ENCODE measurements around the gene DOK5.
"Not testable (repeated sequence)": the region's sequence is repeated elsewhere in the genome, so short reads cannot be mapped to it uniquely, and the experiment has no call there.

The DOK5 gene

DNA sequence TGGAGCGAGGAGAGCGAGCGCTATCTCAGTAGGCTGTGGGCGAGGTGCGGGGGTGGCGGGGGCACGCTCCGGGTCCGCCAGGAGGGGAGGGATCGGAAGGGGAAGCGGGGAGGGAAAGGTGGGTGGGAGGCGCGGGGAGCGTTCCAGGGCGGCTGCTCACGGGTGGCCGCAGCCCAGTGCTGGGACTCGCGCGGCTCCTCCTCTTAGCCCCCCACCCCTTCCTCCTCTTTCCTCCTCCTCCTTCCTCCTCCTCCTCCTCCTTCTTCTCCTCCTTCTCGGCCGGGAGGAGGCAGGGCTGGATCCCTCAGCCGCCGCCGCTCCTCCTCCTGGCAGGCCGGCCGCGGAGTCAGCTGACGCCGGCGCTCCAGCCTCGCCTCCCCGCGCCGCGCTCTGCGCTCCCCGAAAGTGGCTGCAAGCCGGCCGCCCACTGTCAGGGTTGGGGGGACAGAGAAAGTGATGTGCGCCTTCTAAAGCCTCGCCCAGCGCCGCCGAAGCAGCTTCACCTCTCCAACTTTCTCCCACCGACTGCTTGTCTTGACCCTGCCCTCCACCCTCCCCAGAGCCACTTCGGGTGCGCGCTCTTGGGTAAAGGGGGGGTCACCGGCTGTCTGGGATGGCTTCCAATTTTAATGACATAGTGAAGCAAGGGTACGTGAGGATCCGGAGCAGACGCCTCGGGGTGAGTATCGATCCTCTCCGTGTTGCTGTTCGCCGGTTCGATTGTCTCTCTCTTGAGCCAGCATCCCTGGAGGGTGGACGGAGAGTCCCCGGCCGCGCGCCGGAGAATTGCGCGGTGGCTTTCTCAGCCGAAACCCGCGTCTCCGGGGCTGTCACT lies at the start of gene DOK5:
TSS of gene DOK5 (plus strand) at position 260 of the 835 bp plus-strand sequence. CDS start at position 614, 354 bp downstream.
- peak; percentile 46 to 54 for DNase-seq (ENCODE audit: low read depth in 2 of 2)

DNA sequence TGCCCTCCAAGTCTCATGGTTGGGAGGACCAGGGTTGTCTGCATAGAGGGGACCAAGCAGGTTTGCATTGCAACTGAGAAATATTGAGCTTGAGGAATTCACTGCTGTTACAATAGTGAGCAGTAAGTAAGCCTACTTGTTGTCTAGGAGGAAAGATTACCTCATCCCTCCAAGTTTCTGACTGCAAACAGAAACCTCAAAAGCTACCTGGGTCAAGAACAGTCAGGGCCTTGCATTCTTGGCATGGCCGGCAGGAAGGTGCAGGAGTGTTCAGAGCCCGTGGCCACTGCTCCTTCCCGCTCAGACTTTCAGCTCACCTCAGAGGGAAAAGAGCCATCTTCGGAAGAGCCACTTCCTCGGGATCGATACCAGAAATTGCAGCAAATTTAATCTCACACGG lies 46.0 kb upstream of the DOK5 start:
- DNase-seq (ENCODE audit: low read depth in 2 of 2), result no peak

DNA sequence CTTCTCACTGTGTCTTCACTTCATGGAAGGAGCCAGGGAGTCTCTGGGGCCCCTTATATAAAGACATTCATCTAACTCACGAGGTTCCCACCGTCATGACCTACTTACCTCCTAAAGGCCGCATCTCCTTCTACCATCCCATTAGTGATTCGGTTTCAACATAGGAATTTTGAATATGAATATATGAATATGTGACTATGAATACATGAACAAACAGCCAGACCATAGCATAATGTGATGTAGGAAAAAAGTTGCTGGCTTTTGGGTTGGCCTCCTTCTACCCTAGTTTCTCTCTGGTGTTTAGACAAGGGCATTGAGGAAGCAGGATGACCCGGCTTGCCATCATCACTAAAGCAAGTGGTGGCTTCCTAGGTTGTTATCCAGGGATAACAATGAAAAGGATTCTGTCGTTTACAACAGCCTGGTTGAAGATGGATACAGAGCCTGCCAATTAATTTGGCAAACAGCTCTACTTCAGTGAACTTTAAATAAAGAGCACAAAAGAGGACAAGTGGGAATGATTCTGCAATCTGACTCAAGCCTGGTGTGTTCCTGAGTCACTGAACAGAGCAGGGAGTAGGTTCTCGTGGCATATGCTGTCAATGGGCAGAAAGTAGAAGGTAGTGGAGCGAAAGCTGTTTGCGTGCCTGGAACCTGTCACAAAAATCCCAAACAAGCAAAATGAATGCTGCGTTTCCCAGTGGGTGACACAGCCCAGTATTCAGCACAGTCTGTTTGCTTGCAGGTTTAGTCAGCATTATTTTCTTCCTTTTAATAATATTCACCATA lies 44.0 kb upstream of the DOK5 start:
- no peak for DNase-seq (ENCODE audit: low read depth in 2 of 2)

DNA sequence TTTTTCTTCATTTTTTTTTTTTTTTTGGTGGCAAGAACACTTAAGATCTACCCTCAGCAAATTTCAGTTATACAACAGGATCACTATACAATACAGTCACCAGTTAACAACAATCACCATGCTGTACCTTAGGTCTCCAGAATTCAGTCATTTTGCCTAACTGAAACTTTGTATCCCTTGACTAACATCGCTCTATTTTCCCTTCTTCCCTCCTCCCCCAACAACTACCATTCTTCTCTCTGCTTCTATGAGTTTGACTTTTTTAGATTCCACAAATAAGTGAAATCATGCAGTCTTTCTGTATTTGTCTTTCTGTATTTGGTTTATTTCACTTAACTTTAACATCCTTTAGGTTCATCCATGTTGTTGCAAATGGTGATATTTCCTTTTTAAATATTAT lies 42.4 kb upstream of the DOK5 start:
- DNase-seq (ENCODE audit: low read depth in 2 of 2), result no peak

DNA sequence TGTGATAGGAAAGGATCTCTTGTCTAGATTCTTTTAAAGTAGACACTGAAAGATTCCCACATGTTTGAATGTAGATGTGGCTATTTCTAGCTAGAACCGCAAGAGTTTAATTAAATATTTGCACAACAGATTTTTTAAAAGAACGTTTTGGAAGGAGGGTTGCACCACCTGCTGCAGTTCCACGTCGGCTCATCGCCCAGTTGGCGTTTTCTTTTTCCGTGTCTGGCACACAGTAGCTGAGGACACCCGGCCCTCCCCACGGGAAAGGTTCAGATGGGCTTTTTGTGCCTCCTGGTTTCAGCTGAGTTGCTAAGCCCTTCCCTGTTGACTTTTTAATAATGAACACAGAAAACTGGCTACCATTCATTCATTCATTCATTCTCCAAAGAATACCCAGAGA lies 41.8 kb upstream of the DOK5 start:
- no peak for DNase-seq (ENCODE audit: low read depth in 2 of 2)

DNA sequence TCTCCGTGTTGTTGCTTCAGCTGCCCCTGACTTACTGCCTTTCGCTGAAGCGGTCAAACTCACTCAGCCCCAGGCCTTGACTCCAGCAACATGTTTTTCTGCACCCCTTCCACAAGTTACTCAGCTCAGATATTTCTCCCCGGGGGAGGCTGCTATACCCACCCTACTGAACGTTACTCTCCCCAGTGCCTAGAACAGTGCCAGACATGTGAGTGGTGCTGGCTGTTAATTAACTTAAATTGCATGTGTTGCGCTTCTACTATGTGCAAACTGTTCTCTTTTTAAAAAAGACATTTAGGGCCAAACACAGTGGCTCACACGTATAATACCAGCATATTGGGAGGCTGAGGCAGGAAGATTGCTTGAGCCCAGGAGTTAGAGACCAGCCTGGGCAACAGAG lies 41.2 kb upstream of the DOK5 start:
- no peak for DNase-seq (ENCODE audit: low read depth in 2 of 2)

DNA sequence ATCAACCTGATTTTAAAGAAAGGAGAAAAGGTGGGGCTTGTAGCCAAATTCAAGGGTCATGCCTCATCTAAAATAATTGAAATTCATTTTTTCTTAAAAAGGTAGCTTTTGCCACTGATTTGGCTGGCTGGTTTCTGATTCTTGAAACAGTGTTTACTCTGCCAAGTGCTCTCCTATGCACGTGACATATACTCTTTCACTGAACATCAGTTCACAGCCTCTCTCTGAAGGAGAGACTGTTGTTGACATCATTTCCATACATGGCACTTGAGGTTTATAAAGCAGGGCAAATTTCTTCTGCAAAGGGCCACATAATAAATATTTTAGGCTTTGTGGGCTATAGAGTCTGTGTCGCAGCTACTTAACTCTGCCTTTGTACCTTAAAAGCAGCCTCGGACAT lies 40.4 kb upstream of the DOK5 start:
- no peak for DNase-seq (ENCODE audit: low read depth in 2 of 2)

DNA sequence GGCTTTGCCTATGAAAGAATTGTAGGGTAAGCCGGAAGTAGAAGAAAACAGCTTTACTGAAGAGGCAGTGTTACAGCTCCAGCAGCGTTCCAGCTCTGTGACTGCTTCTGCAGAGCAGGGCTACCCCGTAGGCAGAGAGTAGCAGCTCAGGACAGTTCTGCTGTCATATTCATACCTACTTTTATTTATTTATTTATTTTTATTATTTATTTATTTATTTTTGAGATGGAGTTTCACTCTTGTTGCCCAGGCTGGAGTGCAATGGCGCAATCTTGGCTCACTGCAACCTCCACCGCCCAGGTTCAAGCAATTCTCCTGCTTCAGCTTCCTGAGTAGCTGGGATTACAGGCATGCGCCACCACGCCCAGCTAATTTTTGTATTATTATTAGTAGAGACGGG lies 39.0 kb upstream of the DOK5 start:
- DNase-seq (ENCODE audit: low read depth in 2 of 2), result not testable (repeated sequence)

DNA sequence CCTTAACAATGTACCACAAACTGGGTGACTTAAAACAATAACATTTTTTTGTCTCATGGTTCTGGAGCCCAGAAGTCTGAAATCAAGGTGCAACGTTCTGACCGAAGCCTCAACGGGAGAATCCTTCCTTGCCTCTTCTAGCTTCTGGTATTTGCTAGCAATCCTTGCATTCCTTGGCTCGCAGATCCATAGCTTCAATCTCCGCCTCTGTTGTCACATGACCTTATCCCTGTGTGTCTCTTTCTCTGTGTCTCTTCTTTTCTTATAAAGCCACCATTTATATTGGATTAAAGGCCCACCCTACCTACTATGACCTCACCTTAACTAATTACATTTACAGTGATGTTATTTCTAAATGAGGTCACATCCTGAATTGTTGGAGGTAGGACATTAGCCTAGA lies 37.2 kb upstream of the DOK5 start:
- DNase-seq (ENCODE audit: low read depth in 2 of 2), result no peak

DNA sequence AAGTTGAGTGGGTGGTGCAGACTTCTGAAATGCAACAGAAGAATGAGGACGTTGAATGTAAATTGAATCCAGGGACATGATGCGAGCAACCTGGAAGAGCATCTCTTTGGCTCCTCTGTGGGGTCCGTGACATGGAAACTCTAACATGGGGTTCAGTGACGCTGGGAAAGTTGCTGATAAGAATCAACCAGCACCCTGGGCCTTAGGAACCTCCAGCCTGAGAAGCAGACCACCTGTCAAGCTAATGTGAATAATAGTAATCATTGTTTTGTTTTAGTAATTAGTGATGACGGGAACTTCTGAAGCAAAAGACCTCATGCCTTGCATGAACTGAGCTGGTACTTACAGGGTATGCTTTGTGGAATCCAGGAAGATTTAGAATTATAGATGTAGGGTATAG lies 25.2 kb upstream of the DOK5 start:
- no peak for DNase-seq (ENCODE audit: low read depth in 2 of 2)

DNA sequence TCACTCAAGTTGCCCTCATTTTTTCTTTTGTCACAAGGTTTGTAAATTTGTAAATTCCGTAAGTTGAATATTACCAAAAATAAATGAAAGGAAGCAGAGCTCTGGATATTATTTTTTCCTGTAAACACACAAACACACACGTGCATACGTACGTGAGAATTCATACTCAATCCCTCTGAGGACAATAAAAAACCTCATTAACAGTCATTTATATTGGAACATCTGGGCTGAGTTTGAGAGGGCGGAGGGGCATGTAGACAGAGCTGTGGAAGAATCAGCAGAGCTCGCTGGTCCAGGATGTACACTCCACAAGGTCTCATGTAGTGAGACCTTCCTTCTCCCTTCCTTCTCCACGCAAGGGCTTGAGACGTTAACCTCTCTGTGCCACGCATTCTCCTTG lies 24.2 kb upstream of the DOK5 start:
- no peak for DNase-seq (ENCODE audit: low read depth in 2 of 2)

DNA sequence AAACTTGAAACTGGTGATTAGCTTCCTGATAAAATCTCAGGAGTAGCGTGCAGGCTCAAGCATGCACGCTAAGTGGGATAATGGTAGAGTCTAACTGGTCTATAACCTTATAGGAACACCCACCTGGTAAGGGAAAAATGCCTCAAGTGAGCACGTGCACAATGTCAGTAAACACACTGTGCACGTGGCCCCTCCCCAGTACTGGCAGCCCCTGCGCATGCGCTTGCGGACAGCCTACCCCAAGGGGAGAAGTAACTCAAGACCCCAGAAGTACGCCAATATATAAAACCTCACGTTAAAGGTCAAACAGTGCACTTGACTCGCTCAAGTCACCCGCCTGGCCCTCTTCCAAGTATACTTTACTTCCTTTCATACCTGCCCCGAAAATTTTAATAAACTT lies 23.1 kb upstream of the DOK5 start:
- DNase-seq (ENCODE audit: low read depth in 2 of 2), result no peak

DNA sequence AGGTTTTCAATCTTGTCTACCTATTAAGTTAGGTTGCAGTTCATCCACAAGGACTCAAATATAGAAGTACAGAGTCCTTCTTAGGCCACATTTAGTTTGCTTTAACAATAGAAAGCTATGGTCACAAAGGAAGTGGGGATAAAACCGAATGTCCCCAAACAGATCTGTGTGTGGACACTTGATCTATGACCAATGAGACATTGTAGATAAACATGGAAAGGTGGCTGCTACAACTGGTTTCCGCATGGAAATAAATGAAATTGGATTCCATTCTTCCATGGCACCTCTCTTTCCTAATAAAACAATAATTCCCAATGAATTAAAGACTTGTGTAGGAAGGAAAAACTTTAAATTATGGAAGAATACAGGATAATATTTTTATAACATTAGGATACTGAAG lies 20.4 kb upstream of the DOK5 start:
- DNase-seq (ENCODE audit: low read depth in 2 of 2), result no peak

DNA sequence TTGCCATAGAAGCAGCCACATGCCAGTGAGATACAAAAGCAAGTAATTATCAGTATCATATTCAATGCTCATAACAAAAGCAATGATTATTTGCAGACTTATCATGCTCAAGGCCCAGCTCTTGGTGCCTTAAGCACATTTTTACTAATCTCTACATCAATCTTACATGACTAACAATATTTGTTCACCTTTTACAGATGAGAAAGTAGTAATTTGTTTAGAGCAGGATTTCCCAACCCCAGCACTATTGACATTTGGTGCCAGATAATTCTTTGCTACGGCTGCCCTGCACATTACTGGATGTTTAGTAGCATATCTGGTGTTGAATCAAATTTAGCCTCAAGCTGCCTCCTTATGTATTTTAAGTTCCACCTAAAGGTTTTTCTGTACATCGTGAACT lies 19.0 kb upstream of the DOK5 start:
- no peak for DNase-seq (ENCODE audit: low read depth in 2 of 2)

DNA sequence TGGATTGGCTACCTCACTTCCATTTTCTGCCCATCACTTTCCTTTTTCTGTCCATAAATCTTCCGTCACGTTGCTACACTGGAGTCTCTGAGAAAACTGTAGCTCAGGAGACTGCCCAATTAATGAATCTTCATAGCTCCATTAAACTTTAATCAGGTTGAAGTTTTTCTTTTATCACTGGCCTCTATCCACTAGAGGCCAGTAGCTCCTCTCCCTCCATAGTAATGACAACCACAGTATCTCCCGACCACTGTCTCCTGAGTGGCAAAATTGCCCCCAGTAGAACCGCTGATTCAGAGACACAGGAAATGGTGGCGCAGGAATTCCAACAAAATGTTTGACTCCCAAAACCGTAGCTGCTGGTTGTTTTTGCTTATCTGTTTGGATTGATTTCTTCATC lies 18.4 kb upstream of the DOK5 start:
- no peak for DNase-seq (ENCODE audit: low read depth in 2 of 2)

DNA sequence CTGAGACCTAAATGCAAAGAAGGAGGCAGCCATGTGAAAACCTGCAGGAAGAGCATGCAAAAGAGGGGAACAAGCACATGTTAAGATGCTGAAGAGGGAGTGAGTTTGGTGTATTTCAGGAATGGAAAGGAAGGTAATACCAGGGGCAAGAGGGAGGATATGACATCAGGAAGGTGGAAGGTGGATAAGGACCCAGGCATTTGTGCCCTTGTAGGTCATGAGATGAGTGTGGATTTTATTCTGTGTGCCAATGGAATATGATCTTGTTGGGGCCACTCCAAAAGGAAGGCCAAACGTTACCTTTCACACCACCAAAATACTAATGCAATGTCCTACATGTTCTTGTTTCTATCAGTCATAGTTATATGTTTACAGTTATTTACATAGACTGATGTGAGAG lies 17.2 kb upstream of the DOK5 start:
- DNase-seq (ENCODE audit: low read depth in 2 of 2), result no peak

DNA sequence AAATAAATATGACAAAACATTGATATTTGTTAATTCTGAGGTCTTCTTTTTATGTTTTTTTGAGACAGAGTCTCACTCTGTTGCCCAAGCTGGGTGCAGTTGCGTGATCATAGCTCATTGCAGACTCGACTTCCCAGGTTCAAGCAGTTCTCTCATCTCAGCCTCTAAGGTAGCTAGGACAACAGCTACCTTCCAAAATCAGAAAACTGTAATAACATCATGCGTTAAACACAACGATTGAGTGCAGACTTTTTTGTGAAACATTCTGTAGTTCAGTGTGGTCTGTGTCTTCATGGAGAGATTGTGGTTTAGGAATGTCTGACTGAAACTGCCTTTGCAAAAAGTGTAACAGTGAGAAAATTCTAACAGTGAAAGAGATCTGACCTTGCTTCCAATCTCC lies 16.1 kb upstream of the DOK5 start:
- DNase-seq (ENCODE audit: low read depth in 2 of 2), result no peak

DNA sequence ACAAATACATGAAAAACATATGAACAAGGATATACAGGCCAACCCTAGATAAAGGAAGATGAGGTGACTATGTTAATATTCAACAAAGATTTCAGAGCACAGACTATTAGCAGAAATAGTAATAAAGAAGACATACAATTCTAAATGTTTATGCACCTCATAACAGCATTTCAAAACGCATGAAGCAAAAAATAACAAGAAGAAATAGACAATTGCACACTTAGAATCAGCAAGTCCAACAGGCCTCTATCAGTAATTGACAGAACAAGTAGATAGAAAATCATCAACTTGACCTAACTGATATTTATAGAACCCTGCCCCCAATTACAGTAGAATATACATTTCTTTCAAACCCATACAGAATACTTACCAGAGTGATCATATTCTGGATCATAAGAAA lies 11.4 kb upstream of the DOK5 start:
- DNase-seq (ENCODE audit: low read depth in 2 of 2), result no peak

DNA sequence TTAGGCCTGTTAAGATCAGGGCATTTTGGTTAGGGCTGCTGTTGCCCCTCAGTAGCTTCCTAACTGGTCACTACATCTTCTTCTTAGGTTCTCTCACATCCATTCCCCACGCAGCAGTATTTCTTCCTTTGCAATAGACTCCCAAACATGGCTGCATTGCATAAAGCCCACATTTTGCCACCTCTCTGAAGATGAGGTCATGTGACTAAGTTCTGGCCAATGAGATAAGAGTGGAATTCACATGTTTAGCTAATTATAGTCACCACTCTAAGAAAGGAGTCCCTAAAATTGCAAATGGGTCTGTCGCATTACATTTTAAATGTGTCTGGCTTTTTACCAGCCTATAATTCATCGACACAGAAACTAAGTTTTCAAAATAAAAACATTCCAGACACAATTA lies 9.3 kb upstream of the DOK5 start:
- DNase-seq (ENCODE audit: low read depth in 2 of 2), result no peak

DNA sequence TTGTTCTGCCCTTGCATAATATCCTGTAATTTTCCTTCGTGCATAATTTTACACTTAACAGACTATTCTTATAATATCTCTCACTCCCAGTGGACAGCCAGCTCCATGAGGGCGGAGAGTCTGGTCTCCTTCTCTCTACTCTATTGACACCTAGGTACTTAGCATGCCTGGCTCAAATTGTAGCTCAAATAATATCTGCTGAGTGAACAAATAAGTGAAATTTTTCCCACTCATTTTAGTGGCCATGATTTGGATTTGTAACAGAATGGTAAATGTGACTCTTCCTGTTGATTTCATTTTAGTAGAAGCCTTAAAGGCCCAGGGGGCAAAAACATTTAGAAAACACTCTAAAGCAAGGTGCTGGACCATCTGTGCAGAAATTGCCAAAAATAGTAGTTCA lies 7.8 kb upstream of the DOK5 start:
- DNase-seq (ENCODE audit: low read depth in 2 of 2), result no peak

DNA sequence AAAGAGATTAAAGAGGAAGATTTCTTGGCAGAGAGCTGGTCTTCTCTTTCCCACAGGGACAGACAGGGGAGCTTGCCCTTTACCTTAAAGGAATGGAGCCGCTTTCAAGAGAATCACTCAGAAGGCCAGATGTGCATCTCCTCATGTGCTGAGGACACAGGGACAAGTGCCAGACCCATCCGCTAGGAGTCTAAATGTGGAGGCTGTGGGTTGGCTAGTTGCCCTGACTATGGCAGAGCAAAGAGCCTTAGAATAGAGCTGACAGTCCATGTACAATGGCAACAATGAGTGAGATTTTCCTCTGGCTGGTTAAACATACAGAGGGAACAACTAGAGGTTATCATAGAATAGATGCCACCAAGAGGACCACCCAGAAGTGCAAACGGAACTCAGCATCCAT lies 7.3 kb upstream of the DOK5 start:
- no peak for DNase-seq (ENCODE audit: low read depth in 2 of 2)

DNA sequence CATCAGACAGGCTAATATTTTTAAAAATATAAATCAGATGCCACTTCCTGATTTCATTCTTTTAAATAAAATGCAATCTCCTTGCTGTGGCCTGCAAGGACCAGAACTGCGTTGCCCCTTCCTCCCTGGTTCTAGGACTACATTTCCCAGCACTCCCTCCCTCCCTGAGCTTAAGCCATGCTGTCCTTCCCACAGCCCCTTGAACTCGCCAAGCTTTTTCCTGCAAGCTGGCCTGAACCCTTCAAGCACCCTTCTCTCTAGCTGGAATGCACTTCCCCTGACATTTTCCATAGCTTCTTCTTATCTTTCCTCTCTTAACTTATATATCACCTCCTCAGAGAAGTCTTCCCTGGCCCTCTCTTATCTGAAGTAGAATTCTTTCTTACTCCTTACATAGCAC lies 6.1 kb upstream of the DOK5 start:
- no peak for DNase-seq (ENCODE audit: low read depth in 2 of 2)

DNA sequence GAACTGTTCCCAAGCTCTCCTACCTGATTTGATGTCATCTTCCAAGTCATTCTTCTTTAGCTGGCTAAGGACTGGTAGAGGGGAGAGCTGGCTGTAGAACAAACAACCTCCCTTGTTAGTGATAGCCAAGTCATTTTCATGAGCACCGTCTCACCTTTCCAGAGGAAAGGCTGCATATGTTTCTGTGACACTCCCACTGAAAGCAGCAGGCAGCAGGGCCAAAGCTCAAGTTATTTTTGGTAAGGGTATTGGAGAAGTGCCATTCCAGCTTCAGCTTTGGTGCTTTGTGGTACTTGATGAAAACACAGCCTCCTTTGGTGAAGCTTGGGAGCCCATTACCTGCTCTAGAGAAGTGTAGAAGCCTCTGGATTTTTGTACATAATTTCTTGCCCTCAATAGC lies 5.4 kb upstream of the DOK5 start:
- DNase-seq (ENCODE audit: low read depth in 2 of 2), result no peak
